Measurements from ENCODE around the gene CLEC2B.

The CLEC2B gene

DNA sequence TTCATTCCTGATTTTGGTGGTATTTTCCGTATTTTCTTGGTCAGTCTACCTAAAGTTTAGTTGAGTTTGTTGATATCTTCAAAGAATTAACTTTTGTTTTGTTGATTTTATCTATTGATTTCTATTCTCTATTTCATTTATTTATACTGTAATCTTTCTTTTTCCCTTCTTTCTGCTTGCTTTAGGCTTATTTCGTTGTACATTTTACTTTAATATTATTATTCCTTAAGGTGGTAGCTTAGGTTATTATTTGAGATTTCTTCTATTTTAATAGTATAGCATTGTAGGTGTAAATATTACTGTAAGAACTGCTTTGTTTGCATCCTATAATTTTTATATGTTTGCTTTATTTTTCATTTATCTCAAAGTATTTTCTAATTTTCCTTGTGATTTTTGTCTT lies 63.3 kb downstream of the CLEC2B start:
- DNase-seq, result no peak

Data from NCI-H1417 (cell line).